Measurements from ENCODE around the gene DHX36.

- TF ChIP-seq CTCF (IDR thresholded peaks at IDR 0.05) (no peak), POLR2A (IDR thresholded peaks at IDR 0.05) (no peak)
Measured at GRCh38 chr3:154274348-154274747, 49.9 kb downstream of the DHX36 start.
